Measurements from ENCODE around the gene TIMM9.

- TF ChIP-seq CTCF (IDR thresholded peaks at IDR 0.05) (no peak), POLR2A (IDR thresholded peaks at IDR 0.05) (no peak), EP300 (IDR thresholded peaks at IDR 0.05) (no peak)
Observed at GRCh38 chr14:58367296-58367695, 60.0 kb downstream of the TIMM9 start.
